Embryonic facial prominence (tissue), 1 donor: ENCODE results near the gene UBAC2.

Experiments
- DNase-seq: peaks from one replicate; pipeline ENCODE4 v3.0.0-alpha.2; 2016; ENCODE audit errors: extremely low spot score

The UBAC2 gene

GRCh38 chr13:99339230-99339721 is 138.6 kb downstream of the UBAC2 start:
- DNase-seq = no peak

DNA sequence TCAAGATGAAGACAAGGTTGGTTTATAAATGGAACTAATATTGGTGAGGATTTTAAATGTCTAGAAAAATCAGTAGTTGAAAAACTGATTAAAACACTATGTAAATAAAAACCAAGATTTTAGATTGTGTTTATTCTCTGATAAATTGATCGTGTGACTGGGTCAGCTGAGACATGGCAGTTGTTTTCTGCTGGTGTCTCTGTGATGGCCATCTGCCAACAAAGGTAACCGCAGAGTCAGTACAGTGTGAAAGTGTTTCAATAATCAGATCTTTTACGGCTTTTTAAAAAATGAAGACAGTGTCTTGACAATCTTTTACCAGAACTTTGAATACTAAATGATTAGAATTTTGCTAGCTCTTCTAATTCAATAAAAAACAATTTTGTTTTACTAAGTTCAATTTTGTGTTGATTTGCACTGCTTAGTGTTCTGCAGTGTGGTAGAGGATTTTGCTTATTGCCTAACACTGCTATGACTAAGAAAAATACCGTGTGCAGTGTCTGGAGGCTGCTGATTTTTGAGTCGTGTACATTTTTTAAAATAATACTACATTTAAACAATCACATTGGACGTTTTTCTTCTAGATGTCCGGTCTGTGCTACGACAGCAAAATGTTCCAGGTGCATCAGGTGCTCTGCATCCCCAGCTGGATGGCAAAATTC is 139.2 kb downstream of the UBAC2 start:
- DNase-seq = no peak

- no peak for DNase-seq
Measured at GRCh38 chr13:99340638-99341037, 140.0 kb downstream of the UBAC2 start.

- no peak for DNase-seq
Measured at GRCh38 chr13:99341969-99342722, 141.5 kb downstream of the UBAC2 start.

DNA sequence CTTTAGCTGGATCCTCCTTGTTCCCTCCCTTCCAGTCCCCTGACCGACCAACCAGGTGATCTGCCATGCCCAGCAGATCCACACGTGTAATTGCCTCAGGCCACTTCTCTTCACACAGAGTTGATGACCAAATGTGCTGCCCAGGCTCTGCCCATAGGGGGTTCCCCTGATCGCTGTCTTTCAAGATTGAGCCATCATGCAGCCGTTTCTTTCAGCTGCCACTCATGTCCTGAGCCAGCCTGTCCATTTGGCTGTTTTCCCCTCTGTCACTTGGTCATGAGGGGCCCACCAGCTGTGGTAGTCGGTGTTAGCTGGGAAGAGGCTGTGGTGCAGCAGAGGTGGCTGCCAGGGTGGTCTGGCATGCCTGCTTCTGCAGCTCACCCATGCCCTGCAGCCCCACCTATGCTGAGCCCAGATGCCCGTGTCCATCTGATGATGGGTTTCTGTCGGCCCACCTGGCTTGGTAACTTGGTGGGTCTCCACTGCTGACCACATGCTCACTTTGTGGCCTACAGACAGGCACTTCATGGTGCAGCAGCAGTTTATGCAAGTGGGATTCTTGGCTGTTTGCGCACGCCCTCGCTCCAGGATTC is 142.2 kb downstream of the UBAC2 start:
- DNase-seq = no peak

- no peak for DNase-seq
Measured at GRCh38 chr13:99344610-99345208, 144.1 kb downstream of the UBAC2 start.

DNA sequence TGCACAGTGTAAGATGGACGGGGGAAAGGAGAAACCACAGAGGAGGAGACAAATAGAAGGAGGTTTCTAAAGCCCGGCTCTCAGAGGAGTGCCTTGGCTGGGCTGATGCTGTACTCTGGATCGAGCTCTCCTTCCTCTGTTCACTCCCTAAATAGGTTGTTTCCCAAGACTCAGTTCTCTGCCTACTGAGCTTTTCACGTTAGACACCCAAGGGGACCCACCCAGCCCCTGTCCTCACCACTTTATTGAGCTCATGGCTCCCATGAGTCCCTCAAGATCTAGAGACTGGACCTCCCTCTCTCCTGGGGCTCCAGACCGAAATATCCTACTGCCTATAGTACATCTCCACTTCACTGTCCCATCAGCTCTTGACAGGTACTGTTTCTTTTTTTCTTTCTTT is 144.7 kb downstream of the UBAC2 start:
- no peak for DNase-seq

DNA sequence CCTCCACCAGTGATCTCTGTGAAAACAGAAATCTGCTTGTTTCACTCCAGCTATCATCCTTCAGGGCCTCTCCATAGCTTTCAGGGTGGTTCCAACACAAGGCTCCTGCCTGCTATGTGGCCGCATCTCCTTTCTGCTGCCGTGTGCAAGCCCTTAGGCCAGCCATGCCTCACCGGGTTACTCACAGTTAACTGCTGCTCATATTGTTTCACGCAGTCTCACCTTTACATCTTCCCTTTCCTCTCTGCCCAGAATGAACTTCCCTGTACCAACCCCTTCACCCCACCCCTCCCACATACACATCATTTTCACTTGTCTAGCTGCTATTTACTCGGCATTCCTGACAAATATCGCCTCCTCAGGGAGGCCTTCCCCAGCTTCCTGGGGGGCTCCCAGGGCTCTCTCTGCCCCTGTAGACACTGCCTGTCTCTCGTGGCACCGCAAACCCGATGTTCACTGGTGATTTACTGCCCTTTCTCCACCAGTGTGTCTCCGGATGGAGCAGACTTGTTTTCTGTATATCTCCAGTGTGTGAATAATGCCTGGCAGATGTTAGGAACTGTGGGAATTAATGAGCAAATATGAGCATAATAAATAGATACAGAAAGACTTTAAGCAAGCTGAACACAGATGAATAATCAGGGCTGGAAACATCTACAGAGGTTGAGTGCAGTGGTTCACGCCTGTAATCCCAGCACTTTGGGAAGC is 145.8 kb downstream of the UBAC2 start:
- DNase-seq = no peak

- DNase-seq = no peak
Measured at GRCh38 chr13:99347335-99347878, 146.8 kb downstream of the UBAC2 start.

GRCh38 chr13:99347911-99348451 is 147.3 kb downstream of the UBAC2 start:
- DNase-seq = no peak

DNA sequence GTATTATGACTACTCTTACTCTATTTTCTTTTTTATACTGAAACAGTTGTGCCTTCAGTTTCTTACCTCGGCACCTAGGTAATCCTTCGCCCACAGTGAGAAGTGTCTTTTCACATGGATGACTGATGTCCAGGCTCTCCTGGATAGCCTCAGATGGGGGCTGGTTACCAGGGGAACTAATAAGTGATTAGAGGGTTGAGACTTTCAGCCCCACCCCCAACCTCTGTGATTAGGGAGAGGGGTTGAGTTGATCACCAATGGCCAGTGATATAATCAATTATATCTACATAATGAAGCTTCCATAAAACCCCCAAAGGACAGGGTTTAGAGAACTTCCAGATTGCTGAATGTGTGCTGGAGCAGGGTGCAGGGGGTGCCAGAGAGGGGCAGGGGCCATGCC is 149.5 kb downstream of the UBAC2 start:
- no peak for DNase-seq

GRCh38 chr13:99351772-99352171 is 151.1 kb downstream of the UBAC2 start:
- DNase-seq = no peak

DNA sequence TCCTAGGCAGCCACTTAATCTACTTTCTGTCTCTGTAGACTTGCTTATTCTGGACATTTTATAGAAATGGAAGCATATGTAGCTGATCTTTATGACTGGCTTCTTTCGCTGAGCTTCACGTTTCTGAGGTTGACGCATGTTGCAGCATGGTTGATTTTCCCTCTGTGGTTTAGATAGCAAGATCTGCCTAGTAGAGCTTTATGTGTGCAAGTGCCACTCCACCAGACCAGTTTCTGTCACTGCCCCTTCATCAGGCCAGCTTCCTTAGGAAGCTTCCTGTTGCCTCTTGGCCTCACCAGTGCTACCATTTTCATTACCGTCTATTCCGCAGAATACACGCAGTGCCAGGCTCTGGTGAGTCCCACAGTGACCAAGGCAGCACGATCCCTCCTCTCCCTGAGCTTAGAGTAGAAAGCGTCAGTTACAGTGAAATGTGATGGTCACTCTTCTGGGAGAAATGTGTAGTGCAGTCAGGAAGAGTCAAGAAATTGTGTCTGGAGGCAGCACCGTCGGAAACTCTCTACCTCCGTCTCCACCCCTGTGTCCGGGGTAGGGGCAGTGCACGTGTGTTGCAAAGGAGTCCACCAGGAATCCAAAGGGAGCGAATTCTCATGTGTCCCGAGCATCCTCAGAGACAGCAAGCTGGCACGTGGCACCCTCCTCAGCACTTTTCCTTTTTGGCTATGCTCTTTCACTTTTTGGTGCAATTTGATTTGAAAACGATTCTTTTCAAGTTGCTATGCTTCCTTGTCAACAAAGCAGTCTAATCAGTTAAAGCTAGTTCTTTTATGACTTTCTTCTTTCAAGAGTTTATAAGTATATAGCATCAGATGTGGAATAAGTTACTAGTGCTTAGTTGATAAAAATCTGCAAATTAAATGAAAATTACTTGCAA is 151.9 kb downstream of the UBAC2 start:
- DNase-seq = no peak

DNA sequence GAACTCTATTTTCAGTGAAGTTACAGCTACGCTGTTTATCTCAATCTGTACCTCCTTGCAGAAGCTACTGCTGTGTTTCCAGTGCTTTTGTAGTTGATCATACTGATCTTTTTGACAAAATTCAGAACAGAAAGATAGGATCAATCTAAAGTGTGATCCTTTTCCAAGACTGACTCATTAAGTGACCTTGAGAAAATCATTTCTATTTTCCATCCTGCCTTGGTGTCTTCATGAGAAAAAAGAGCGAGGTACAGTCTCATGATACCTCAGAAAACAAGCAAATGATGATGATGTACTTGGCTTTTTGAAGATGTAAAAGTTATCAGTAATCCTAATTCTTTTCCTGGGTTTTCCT is 152.6 kb downstream of the UBAC2 start:
- DNase-seq = no peak

DNA sequence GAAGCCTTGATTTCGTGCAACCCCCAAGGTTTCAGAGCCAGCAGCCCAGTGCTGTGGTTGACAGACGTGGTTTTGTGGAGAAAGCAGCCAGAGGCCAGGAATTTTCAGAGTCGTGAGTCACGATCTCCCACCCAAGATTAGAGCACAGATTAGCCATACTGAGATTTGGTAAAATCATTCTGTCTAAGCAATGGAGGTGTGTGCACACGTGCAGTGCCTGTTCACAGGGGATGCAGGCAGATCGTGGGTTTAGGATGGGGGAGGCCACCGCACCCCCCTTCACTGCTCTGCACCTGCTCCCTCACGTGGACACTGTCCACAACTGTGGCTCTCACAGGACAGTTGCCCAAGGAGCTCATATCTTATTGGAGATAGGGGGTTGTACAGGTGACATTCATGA is 153.2 kb downstream of the UBAC2 start:
- no peak for DNase-seq

GRCh38 chr13:99354371-99354951 is 153.8 kb downstream of the UBAC2 start:
- no peak for DNase-seq

DNA sequence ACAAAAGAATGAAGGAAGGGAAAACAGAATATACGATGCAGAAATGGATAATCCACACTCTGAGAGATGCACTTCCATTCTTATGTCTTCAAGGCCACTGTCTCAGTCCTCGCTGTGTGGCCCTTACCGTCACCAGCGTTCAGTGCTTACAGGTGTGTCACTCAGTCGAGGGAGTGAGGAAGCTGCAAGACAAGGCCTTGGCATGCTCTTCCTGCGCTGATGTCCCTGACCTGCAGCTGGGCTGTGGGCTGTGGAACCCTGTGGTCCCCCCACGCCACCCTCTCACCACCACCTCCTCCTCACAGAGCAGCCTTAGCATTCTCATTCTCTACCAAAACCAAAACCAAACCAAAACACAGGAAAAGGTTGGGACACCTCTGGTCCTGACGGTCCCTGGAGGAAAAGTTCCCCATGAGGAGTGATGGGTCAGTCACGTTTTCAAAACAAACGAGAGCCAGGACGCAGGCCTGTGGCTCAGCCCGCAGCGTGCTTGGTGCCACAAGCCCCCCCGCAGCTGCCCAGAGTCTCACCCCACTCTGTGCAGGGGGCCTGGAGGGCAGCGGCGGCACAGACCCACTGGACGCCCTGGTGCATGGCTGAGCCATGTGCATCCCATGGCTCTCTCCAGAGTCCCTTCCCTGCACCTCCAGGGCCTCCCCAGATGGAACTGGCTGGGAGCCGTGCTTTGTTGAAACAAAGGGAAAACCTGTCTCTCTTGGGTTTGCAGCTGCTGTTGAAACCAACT is 154.8 kb downstream of the UBAC2 start:
- DNase-seq = no peak

- no peak for DNase-seq
Measured at GRCh38 chr13:99356012-99356261, 155.3 kb downstream of the UBAC2 start.

DNA sequence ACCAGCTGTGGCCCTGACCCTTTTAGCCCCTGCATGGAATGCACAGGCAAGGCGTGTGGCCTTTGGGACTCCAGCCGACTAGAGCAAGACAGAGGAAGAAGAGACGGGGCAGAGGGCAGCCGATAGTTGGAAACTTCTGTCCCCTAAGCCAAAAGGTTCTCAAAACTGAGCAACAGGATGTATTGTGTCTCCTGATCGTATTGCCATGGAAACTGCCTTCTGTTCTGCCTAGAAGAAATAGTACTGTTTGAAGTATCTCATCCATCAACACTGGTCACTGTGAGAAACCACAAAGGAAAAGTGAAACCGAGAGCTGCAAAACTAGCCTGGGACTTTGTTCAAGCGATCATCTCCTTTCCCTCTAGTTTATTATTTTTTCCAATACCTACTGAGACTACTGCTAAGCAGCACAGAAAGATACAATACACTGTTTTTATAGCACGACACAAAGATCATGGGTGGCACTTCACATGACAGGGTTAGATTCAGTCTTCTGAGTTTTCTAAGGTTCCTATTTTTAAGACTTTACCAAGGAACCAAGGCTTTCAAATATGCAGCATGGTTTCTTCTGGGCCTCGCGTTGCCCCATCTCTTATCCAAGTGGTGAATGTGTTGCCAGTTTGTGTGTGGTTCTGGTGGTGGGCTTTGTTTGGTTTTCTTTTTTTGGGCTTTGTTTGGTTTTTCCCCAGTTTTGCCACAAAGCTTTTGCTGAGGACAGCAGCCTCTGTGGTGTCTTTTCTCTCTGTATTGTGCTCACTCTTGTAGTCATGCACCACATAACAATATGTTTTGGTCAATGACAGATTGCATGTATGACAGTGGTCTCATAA is 155.8 kb downstream of the UBAC2 start:
- DNase-seq = no peak
